ENCODE measurements around the gene RBM19.

The RBM19 gene

DNA sequence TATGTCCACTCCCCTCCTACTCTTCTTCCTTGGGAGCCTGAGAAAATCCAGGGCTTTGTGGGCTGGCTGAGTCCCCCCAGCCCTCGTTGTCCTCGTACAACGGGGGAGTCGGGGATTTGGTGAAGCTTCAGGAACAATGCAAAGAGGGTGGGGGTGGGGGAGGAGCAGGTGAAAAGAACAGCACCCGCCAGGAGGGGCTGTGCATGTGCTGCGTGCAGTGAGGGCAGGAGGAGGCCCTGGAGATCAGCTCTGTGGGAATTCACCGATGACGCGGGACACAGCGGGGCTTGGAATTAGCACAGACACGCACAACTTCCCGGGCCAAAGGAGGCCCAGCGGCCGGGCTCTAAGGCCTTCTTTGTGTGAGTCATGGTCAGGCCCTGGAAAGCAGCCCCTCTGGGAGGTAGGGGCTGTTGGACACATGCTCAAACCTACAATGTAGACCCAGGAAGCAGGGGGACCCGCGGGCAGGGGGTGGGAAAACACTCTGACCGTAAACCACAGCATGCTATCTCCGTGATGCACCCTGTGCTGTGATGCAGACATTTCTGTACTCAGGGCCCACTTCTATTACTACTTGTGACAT, 32.8 kb downstream of the RBM19 start:
- no peak for TF ChIP-seq SIN3A (IDR thresholded peaks at IDR 0.05; ENCODE audit: borderline replicate concordance, insufficient read depth, low read length)
- TF ChIP-seq FOXP2 (optimal IDR thresholded peaks at IDR 0.05; ENCODE audit: borderline replicate concordance, extremely low read depth, extremely low read length, insufficient read depth): no peak
- TF ChIP-seq REST (IDR thresholded peaks at IDR 0.05; ENCODE audit: insufficient read depth in 1 of 2, low read depth in 2 of 2, low read length in 2 of 2): no peak
- TF ChIP-seq TAF1 (IDR thresholded peaks at IDR 0.05; ENCODE audit: borderline replicate concordance, insufficient read depth, low read length): no peak
- TF ChIP-seq POLR2AphosphoS5 (IDR thresholded peaks at IDR 0.05; ENCODE audit: low read depth, low read length): no peak

DNA sequence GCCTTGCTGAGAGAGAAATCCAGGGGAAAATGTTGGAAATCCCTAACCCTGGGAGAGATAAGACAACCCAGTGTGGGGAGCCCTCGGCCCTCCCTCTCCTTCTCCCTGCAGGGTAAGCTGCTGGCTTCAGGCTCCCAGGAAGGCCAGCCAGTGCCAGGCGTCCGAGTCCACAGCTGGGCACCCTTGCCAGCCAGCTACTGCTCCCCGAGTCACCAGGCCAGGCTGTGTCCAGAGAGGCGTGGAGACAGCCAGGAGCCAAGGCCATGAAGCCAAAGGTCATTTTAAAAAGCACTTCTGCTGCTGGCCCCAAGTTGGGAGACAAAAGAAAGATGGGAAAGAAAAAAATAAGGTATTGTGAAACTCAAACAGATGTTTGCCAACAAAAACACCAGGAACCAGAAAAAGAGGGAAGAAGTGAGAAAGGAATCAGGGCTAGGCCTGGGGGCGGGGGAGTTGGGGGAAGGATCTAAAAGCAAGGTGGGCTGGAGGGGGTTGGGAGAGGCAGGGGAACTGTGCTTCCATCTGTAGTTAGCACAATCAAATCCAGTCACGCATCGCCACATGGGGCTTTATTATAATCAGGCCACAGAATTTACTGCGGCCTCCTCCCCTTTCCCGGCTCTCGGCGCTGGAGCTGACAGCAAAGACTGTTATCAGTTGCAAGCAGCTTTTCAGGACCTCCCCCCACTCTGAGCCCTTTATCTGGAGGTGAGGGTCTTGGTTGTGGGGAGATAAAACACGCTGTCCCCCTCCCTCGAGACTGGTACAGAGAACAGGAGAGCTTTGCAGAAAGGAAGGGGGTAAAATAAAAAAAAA, 33.5 kb downstream of the RBM19 start:
- no peak for TF ChIP-seq REST (IDR thresholded peaks at IDR 0.05; ENCODE audit: insufficient read depth in 1 of 2, low read depth in 2 of 2, low read length in 2 of 2)
- no peak for TF ChIP-seq TAF1 (IDR thresholded peaks at IDR 0.05; ENCODE audit: borderline replicate concordance, insufficient read depth, low read length)
- no peak for TF ChIP-seq SIN3A (IDR thresholded peaks at IDR 0.05; ENCODE audit: borderline replicate concordance, insufficient read depth, low read length)

DNA sequence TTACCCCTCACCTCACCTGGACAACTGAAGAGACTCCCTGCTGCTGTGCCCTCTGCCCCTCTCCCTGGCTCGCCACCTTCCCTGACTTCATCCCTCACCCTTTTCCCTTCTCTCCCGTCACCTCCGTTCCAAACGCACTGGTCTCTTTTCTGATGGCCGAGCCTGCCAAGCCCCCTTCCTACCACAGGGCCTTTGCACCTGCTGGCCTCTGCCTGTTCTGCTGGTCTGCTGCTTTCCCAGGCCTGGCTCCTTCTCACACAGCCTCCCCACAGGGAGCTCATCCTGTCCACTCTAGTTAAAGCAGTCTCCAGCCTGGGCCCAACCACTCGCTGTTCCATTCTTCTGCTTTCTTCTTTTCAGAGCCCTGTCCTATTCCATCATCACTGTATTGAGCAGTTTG, 34.6 kb downstream of the RBM19 start:
- TF ChIP-seq REST (IDR thresholded peaks at IDR 0.05; ENCODE audit: insufficient read depth in 1 of 2, low read depth in 2 of 2, low read length in 2 of 2): no peak
- no peak for TF ChIP-seq SIN3A (IDR thresholded peaks at IDR 0.05; ENCODE audit: borderline replicate concordance, insufficient read depth, low read length)
- no peak for TF ChIP-seq TAF1 (IDR thresholded peaks at IDR 0.05; ENCODE audit: borderline replicate concordance, insufficient read depth, low read length)
- TF ChIP-seq FOXP2 (optimal IDR thresholded peaks at IDR 0.05; ENCODE audit: borderline replicate concordance, extremely low read depth, extremely low read length, insufficient read depth): no peak
- no peak for TF ChIP-seq POLR2AphosphoS5 (IDR thresholded peaks at IDR 0.05; ENCODE audit: low read depth, low read length)

DNA sequence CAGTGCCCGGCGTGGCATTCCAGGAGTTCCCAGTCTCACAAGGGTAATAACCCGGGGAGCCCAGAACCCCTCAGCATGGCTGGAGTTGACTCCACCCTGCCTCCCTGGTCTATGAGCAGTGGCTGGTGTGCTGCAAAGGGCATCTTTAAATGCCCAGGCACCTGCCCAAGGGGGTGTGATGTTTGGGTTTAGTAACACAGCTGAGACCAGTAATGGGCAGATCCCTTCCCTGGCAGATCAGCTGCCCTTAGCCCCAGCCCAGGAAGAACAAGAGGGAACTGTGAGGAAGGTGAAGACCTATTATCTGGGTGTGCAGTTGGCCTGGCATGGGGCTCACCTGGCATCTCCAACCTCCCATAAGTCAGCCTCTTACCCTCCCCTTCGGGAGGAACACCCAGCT, 35.9 kb downstream of the RBM19 start:
- no peak for TF ChIP-seq SIN3A (IDR thresholded peaks at IDR 0.05; ENCODE audit: borderline replicate concordance, insufficient read depth, low read length)
- TF ChIP-seq REST (IDR thresholded peaks at IDR 0.05; ENCODE audit: insufficient read depth in 1 of 2, low read depth in 2 of 2, low read length in 2 of 2): no peak
- TF ChIP-seq FOXP2 (optimal IDR thresholded peaks at IDR 0.05; ENCODE audit: borderline replicate concordance, extremely low read depth, extremely low read length, insufficient read depth): no peak
- no peak for TF ChIP-seq POLR2AphosphoS5 (IDR thresholded peaks at IDR 0.05; ENCODE audit: low read depth, low read length)
- TF ChIP-seq TAF1 (IDR thresholded peaks at IDR 0.05; ENCODE audit: borderline replicate concordance, insufficient read depth, low read length): no peak

Measured in PFSK-1 (cell line).